ENCODE data around the gene PLTP. TPM values are rescaled to one million over a fixed set of nuclear protein-coding genes. Genes with fewer than 3 reads are reported as not detected.

Gene PLTP
- total RNA-seq, 4 donors from 2014 or later = 31.2 to 221 (median 113) TPM

GRCh38 chr20:45857114-45857881 is 54.7 kb downstream of the PLTP start, which contains the start of the genes ACOT8 and ZSWIM3:
TSS of gene ACOT8 (minus strand) at chr20:45857392. CDS start at chr20:45857315, 77 bp downstream.
TSS of gene ZSWIM3 (plus strand) at chr20:45857614. CDS start at chr20:45857826, 212 bp downstream.
- H3K27ac ChIP-seq = peak within 1 kb of the TSS; percentile 70 to 79
- peak; percentile 93 to 100 for DNase-seq
- TF ChIP-seq, protein P1, sequence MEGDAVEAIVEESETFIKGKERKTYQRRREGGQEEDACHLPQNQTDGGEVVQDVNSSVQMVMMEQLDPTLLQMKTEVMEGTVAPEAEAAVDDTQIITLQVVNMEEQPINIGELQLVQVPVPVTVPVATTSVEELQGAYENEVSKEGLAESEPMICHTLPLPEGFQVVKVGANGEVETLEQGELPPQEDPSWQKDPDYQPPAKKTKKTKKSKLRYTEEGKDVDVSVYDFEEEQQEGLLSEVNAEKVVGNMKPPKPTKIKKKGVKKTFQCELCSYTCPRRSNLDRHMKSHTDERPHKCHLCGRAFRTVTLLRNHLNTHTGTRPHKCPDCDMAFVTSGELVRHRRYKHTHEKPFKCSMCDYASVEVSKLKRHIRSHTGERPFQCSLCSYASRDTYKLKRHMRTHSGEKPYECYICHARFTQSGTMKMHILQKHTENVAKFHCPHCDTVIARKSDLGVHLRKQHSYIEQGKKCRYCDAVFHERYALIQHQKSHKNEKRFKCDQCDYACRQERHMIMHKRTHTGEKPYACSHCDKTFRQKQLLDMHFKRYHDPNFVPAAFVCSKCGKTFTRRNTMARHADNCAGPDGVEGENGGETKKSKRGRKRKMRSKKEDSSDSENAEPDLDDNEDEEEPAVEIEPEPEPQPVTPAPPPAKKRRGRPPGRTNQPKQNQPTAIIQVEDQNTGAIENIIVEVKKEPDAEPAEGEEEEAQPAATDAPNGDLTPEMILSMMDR (IDR thresholded peaks at IDR 0.05) = peak in 1 of 4 experiments; percentile 21
- TF ChIP-seq POLR2A (IDR thresholded peaks at IDR 0.05) = peak; percentile 41 to 70
- H3K4me1 ChIP-seq = peaks cover 8 to 10% of the 10 kb centered on the region in 2 donors
- no peaks in the 10 kb centered on the region for H3K27me3 ChIP-seq
- intact Hi-C loops (cut with DNase I; ENCODE audit: low total_unique reads) = no loop called here
- H3K9me3 ChIP-seq = no peaks in the 10 kb centered on the region
- H3K36me3 ChIP-seq = no peaks in the 10 kb centered on the region
- peak within 1 kb of the TSS; percentile 71 to 94 for H3K4me3 ChIP-seq

GRCh38 chr20:45853484-45853883 is 58.5 kb downstream of the PLTP start:
- DNase-seq = no peak
- H3K27me3 ChIP-seq = no peaks in the 10 kb centered on the region
- no peak overlapping the region for H3K27ac ChIP-seq
- TF ChIP-seq, protein P1 (IDR thresholded peaks at IDR 0.05) = no peak
- TF ChIP-seq POLR2A (IDR thresholded peaks at IDR 0.05) = no peak
- no peaks in the 10 kb centered on the region for H3K36me3 ChIP-seq
- peaks cover 8 to 10% of the 10 kb centered on the region in 2 donors for H3K4me1 ChIP-seq
- H3K9me3 ChIP-seq = no peaks in the 10 kb centered on the region
- H3K4me3 ChIP-seq = no peak overlapping the region
- intact Hi-C loops (cut with DNase I; ENCODE audit: low total_unique reads) = no loop called here

DNA sequence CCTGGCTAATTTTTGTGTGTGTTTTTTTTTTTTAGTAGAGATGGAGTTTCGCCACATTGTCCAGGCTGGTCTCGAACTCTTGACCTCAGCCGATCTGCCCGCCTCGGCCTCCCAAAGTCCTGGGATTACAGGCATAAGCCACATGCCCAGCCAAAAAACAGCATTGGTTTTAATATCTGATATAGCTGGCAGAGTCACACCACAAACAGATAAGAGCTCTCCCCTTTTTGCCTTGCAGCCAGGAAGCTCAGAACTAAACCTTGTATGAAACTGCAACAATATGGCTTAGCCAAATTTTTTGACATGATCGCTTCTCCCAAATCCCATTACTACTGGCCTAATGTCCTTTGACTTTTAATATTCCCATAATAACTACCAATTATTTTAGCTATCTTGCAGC is 59.6 kb downstream of the PLTP start:
- intact Hi-C loops (cut with DNase I; ENCODE audit: low total_unique reads) = no loop called here
- no peak for TF ChIP-seq POLR2A (IDR thresholded peaks at IDR 0.05)
- TF ChIP-seq, protein P1 (IDR thresholded peaks at IDR 0.05) = no peak
- Histone ChIP-seq H3K36me3 (no peaks in the 10 kb centered on the region), H3K27ac (no peak overlapping the region), H3K4me1 (peaks cover 8 to 10% of the 10 kb centered on the region in 2 donors), H3K4me3 (no peak overlapping the region), H3K9me3 (no peaks in the 10 kb centered on the region), H3K27me3 (no peaks in the 10 kb centered on the region)
- no peak for DNase-seq

- TF ChIP-seq POLR2A (IDR thresholded peaks at IDR 0.05) = no peak
- TF ChIP-seq, protein P1 (IDR thresholded peaks at IDR 0.05) = no peak
- Histone ChIP-seq H3K4me3 (no peak overlapping the region), H3K27ac (no peak overlapping the region), H3K9me3 (no peaks in the 10 kb centered on the region), H3K4me1 (peaks cover 7 to 8% of the 10 kb centered on the region in 2 donors), H3K36me3 (no peaks in the 10 kb centered on the region), H3K27me3 (no peaks in the 10 kb centered on the region)
- DNase-seq = no peak
- intact Hi-C loops (cut with DNase I; ENCODE audit: low total_unique reads) = no loop called here
Measured at GRCh38 chr20:45851501-45851900, 60.5 kb downstream of the PLTP start.

- intact Hi-C loops (cut with DNase I; ENCODE audit: low total_unique reads) = no loop called here
- H3K36me3 ChIP-seq = no peaks in the 10 kb centered on the region
- no peak for DNase-seq
- H3K27me3 ChIP-seq = no peaks in the 10 kb centered on the region
- TF ChIP-seq, protein P1 (IDR thresholded peaks at IDR 0.05) = no peak
- TF ChIP-seq POLR2A (IDR thresholded peaks at IDR 0.05) = no peak
- no peak overlapping the region for H3K27ac ChIP-seq
- no peak overlapping the region for H3K4me3 ChIP-seq
- peaks cover 2 to 8% of the 10 kb centered on the region in 2 donors for H3K4me1 ChIP-seq
- no peaks in the 10 kb centered on the region for H3K9me3 ChIP-seq
Measured at GRCh38 chr20:45850926-45851325, 61.0 kb downstream of the PLTP start.
